ENCODE measurements around the gene REG3G.

Gene REG3G

DNA sequence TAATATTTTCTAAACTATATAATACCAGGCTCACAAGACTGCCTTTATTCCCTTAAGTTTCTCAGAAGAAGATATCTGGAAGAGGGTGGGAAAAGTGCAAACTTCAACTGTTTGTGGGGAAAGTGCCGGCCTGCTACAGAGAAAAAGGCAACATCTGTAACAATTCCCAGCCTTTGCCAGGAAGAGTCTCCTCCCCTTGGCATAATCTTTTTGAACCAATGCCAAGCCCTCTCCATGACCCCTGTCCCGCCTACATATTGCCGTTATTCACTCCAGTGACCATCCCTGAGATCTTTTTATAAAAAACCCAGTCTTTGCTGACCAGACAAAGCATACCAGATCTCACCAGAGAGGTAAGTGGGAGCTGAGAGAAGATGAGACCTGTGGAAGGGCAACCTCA lies at the start of gene REG3G:
Gene REG3G, plus strand, starts transcription at position 282 of the 400 bp plus-strand sequence. CDS start 392 bp downstream, outside the sequence.
- no peak for DNase-seq (ENCODE audit: low read depth)

DNA sequence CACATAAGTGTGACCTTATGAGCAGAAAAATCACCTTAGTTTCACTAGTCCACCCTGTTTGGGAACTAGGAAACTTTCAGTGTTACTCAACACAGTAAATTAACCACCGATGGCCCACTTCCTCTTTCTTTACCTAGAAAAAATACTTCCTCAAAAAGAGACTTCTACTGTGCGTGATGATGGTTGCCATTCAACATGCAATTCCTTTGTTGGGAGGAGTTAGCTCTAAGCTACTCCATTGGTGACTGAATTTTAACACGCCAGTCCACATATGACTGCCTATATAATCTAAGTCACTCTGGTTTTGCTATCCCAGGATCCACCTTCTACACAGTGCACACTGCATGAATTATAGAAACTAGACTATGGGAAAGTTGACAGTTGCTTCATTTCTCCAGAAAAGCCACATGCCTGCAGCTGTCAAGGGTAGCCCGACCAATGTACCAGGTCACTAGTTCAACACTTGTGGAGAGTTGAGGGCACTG lies 47.8 kb upstream of the REG3G start:
- no peak for DNase-seq (ENCODE audit: low read depth)

DNA sequence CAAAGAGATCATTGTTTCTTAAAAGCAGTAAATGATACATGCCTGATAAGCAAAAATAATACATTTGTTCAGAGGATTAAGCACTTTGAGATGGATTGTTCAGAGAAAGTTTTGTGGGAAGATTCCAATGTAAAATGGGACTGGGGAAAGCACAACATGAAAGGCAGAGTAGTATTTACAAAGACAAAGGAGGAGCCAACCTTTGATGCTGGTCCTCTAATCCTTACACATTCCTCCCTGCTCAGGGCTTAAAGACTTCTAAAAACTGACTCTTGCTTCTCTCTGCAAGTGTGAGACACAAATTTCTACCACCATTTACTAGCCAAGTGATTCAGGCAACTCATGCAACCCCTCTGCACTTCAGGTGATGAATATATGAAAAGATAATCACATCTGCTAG lies 47.2 kb upstream of the REG3G start:
- DNase-seq (ENCODE audit: low read depth): no peak

DNA sequence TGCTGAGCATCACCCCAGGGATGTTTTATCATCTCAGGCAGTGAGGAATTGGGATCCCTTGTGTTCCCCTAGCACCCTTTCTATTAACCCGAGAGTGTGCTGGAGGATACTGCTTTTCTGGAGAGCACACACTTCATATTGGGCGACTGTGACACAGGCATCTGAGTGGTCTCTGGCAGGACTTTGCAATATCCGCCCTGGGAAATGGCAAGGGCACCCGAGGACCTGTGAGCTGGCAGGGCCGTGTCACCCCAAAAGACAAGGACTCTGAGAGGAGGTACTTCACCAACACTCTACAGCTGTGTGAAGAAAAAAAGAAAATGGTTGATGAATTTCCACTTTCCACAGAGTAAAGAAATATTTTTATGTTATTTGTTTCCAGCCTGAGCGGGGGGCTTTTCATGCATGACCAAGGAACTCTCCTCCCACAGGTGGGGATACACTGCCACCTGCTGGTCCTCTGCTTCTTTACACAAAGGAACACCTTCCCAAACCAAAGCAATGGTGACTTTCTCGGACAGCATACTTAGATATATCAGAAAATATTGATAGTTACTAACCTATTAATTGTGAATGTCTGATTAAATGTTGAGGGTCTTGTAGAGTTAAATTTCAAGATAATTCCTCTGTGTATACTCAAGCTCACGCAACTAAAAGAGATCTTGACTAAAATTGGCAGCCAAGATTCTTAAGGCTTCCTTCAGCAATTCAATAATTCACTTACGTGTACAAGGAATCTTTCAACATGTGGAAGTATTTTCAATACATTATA lies 45.9 kb upstream of the REG3G start:
- no peak for DNase-seq (ENCODE audit: low read depth)

DNA sequence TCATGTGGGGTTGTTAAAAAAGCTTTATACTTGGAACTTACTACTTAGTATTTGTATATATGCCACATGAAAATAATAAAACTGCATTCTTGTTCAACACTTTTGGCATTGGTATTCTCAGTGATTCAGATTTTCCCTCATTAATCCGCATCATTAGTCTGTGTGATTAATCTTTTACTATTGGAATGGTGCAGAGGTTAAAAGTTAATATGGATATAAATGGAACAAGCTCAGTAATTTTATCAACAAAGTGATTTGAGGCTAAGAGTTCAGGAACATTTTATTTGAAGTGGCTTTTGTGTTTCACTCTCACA lies 45.4 kb upstream of the REG3G start:
- no peak for DNase-seq (ENCODE audit: low read depth)

DNA sequence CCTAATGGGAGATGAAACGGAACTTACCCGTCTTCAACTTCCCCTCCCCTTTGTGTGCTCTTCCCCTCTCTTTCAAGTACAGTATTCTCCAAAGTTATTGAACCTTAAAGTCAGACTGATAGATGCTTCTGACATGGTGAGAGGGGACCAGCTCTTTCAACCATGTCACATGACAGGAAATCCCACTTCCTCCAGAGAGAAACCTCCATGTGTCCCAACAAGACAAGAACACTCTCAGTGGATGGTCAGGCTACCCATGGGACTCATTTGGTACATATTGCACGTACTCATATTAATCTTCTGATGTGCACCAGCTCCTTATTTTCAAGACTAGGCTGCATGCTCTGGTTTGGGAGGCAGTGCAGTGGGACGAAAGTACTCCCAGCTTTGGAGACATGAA lies 44.6 kb upstream of the REG3G start:
- no peak for DNase-seq (ENCODE audit: low read depth)

DNA sequence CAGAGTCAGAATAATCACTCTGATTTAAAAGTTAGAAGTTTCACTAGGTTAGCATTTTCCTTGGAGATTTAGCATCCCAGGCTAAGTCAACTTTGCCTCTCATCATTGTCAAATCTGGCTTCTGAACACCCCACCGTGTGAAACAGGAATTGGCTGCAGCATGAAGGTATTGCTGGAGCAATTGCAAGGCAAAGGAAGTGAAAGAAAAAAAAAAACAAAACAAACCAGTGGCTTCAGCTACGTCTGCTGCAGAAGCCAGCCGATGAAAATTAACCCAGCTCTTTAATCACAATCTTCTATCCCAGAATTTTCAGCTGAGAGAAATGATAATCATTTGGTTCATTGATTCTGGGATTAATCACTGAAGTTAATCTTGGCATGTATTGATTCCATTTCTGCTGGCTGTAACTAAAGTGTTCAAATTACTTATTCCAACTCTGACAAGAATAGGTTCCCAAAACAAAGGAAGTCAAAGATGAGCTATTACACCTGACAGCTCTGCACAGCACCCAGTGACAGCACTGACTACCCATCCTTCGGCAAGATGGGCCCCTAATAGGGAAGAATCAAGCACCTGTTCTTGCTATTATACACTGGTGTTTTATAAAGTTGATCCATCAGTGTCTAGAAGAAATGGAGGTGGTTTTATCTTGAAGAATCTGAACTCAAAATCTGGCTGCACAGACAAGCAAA lies 42.7 kb upstream of the REG3G start:
- DNase-seq (ENCODE audit: low read depth): no peak

DNA sequence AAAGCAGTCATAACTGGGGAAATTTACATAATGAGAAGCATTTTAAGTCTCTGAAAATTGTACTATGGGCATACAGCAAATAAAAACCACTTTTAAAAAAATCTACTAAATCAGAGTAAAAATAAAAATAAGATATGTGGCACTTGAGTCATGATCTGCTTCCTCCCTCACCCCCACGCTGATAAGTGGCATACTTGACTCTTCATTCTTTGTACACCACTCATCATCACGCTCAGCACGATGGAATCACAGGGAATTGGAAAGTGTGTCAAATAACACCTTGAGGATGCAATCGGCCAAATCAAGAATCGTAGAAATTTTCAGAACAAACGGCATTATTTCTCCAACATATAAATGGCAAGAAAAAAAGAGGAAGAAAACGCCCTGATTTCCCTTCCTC lies 41.1 kb upstream of the REG3G start:
- no peak for DNase-seq (ENCODE audit: low read depth)

DNA sequence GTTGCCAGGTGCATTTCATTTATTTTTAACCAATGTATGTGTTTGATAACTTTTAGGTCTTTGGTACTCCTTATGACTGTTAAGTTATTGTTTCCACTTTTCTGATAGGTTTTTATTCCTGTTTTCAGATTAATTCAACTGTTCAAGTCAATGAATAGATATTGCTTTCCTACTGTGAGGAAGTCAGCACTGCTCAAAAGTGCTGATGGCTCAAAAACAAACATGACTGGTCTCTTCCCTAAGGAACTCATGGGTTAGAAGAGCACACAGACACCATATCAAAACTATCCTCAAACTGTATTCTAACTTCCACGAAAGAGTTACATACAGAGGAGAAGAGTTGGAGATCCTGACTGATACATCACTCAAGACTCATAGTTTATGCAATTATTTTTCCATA lies 39.9 kb upstream of the REG3G start:
- no peak for DNase-seq (ENCODE audit: low read depth)

DNA sequence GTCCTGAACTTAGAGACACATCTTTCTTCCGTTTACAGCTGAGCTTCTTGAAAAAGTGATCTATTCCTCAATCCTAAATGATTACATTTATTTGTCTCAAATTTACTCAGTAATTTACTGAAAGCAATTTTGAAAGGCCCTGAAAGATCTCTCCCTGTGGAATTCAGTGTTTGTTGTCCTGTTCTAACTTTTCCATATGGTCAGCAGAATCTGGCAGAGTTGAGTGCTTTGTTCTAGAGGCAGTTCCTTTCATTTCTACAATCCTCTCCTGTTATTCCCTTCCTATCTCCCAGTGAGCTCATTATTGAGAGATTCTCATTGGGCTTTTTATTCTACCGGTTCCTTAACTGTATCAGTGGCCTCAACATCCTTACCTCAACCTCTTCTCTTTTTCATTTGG lies 36.5 kb upstream of the REG3G start:
- DNase-seq (ENCODE audit: low read depth): no peak

DNA sequence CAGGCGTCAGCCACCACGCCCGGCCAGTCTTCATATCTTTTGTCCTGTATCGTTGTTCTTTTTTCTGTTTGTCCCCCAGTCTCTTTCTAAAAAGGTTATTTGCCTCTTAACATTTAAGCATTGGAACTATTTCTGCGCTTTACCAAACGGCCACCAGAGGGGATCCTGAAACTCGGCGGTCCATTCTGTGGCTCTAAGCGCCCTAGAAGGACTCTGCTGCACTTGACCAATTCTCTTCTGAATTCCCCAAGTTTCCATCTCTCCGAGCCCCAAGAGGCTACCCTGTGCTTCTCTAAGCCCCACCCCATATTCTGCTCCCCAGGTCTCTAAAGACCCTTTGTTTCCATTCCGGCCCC lies 33.1 kb upstream of the REG3G start:
- DNase-seq (ENCODE audit: low read depth): no peak

DNA sequence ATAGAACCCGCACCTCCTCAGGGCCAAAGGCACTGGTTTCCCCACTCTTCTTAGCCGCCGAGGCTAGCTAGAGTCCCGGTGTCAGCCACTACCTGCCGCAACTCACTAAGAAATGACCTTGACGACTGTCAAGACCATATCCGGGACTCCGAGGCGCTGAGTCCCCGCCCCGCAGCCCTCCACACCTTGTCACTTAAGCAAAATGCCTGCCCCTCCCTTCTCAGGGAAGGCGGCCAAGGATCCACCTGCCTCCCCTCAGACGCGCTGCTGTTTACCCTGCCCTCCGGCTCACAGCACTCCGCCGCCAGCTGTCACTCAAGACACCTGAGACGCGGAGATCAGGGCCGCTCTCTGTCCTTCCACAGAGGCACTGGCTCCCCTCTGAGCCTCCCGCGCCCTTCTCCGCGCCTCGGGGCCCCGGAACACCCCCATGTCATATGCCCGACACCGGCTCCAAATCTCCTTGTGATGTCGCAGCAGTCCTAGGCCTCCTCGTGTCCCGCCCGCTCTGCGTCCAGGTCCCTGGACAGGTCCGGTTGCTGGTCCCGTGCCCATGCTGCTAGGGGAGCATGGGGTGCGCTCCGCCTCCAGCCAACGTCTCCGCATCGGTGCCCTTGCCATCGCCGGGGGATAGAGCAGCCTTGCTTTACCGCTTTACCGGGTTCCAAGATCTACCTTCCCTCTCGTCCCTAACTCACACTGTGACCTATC lies 32.5 kb upstream of the REG3G start:
- DNase-seq (ENCODE audit: low read depth): no peak

DNA sequence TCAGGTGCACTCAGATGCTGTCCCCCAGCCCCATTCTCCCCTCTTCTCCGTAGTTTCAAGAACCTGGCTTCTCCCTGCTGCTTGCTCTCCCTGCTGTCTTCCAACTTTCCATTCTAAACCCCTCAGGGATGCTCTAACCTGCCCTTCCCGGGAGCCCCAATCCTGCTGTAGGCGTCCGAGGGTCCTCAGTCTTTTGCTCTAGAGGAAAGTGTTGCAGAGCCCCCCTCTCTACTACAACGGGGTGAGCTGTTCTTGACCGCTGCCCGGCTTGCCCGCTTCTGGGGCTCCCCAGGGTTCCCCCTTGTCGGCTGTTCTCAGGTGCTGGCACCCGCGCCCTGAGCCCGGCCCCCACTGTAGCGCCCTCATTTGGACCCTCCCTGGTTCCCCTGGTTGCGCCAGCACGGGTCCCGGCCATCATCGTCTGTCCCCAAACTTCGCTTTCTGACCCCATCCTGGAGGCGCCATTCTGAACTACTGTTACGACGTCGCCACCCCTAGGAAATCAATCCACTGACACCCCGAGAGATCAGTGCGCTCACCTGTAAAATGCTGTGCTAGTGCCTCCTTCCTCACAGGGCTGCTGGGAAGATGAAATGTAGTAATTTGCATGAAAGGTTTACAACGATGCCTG lies 31.9 kb upstream of the REG3G start:
- no peak for DNase-seq (ENCODE audit: low read depth)

DNA sequence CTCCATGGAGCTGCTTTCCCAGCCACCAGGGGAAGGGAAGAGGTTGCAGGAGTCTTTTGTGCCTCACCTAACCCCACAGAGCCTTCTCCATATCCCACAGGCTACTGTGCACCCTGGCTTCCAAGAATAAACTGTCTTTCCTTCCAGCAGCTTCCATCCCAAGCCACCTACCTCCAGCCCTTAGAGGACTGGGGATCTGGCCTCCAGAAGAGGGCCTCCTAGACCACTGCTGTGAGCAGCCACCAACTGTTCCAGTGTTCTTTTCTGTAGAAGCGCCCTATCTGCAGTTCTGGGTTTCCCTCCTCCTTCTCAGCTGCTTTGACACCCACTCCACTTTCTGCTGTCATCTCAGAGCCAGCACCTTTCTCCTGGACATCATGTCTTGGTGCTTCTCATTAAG lies 30.7 kb upstream of the REG3G start:
- DNase-seq (ENCODE audit: low read depth): no peak

DNA sequence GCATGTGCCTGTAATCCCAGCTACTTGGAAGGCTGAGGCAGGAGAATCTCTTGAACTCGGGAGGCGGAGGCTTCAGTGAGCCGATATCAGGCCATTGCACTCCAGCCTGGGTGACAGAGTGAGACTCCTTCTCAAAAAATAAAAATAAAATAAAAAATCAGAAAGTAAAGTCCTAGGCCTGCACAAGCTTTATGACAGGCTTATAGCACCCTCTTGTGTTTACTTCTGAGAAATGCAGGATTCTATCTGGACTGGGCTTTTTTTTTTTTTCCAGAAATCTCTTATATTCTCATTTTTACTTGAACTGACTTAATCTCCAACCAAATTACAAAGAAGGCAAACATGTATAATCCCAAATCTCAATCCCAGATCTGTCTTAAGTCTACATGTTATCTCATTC lies 26.1 kb upstream of the REG3G start:
- no peak for DNase-seq (ENCODE audit: low read depth)

DNA sequence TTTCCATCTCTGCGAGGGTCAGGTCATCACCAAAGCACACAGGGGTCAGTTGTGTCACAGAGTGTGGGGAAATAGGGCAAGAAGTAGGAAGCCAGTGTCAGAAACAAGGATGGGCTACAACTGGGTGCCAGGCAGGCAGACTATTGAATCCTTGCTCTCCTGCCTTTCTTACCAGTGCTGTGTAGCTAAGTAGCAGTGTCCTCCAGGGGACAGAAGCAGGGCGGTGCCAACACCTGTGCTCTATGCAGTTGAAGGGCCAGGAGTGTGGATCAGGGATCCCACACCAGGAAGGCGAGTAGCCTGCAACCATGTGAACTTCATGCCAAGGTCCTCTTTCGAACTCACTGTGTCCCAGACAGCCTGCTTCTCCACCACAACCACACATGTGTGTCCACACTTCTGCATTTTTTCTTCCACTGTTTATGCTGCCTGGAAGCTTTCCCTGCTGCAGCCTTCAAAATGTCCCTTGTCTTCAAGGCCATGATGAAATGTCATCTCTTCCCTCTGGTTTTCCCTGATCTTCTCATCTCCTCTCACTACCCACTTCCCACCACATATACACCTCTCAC lies 25.4 kb upstream of the REG3G start:
- DNase-seq (ENCODE audit: low read depth): no peak

DNA sequence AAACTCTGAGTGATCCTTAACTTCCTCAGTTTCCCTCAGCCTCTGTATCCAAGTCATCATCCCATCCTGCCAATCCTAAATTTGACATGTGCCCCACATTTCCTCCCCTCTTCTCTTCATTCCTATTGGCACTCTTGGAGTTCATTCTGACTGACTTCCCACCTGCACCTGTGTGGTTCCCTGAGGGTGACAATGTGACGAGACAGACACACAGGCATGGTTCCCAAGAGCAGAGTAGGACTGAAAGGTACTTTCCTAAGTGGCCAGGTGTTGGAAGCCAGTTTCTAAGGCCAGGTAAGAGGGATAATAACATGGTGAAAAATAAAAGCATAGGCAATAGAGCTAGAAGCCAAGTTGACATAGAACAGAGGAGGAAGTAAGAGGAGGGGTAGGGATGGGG lies 24.2 kb upstream of the REG3G start:
- DNase-seq (ENCODE audit: low read depth): no peak

DNA sequence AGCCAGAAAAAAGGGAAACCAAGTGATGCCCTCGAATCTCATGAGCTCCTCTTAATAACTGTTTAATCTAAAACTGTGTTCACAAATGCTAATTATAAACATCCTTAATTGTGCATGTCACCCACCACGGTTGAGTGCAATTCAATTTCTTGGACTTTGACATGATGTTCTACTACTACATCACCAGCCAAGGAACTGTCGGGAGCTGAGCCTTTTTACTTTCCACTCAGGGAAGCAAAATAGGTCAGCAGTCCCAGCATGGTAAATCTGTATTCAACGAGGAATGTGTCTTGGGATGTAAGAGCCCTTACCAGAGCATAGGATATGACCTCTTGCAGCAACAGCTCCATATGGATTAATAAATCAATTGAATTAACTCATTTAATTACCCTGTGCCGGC lies 20.8 kb upstream of the REG3G start:
- no peak for DNase-seq (ENCODE audit: low read depth)

DNA sequence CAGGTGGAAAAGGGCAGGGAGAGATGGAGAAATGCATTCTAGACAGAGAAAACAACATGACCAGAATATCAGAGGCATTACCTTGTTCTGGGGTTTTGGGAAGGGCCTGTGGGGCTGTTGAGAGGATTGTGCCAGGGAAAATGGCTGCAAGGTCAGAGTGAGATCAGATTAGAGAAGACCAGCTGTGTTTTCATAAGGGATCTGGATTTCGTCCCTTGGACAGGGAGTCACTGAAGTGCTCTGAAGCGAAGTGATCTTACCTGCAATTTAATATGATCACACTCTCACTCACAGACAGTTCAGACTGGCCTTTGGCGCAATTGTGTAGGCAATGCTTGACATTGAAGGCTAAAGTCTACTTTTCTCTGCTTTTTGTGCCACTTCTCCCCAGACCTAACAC lies 20.3 kb upstream of the REG3G start:
- DNase-seq (ENCODE audit: low read depth): no peak

DNA sequence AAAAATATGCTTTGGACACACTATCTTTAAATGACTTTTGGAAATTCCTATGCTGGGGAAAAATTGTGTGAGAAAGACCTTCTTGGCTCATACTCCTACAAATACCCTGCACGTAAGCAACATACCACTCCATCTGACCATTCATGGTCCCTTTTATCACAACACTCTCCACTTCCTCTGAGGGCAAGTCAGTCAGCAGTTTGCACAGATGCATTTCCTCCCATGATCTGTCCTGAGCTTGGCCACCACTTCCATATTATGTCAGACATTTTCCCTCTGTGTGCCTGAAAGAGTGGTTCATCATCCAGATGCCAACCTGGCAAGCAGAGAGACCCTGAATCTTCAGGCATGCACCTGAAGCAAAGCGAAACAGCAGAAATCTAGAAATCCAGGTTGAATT lies 16.1 kb upstream of the REG3G start:
- DNase-seq (ENCODE audit: low read depth): no peak

DNA sequence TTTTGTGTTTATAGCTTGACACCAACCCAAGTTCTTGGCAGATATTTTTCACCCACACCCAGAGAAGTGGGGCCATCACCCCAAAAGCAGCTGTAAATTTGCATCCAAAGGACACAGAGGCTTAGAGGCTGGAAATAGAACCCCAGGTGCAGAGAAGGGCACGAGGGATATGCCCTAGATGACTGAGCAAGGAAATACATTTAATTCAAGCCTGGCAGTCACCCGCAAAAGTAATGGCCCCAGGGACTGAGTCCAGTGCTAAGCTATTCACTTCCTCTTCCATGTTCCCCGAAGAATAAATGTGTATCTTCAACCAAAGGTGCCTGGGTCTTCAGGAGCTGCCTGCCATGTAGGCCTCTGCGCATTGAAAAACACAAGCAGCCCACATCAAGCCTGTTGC lies 14.0 kb upstream of the REG3G start:
- DNase-seq (ENCODE audit: low read depth): no peak

DNA sequence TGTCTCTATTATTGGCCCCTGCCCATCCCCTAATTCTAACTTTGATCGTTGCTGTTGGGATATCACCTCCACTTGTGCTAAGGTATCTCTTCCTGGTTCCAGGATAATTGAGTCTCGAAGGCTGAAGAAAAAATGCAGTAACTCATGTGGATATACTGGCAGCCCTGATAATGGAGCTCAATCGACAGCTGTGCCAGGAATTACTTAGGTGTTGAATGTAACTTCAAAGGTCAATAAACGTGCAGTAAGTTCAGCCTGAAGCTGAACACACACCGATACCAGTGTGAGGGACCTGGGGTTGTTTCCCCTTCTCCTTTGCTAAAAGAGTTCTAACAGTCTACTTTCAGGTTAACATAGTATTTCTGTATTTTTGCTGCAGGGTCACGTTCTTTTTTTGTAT lies 11.9 kb upstream of the REG3G start:
- DNase-seq (ENCODE audit: low read depth): no peak

DNA sequence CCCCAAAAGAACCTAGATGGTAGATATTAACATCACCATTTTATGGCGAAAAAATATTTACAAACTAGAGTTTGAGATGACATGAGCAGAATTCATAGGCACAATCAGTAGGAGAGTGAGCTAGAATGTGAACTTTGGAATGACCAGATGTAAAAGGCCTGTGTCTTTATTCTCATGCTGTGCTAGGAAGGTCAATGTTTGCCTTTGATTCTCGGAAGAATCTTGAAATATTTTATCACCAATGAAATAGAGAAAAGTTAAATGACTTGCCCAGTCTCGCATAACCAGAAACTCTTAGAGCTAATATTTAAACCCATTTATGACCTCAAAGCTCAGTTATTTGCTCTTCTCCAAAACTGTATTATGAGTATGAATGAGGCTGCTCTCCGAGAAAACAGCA lies 9.2 kb upstream of the REG3G start:
- no peak for DNase-seq (ENCODE audit: low read depth)
